Measurements from ENCODE around the gene FAM124A.

FAM124A gene

GRCh38 chr13:51221674-51222036, 543 bp upstream of the FAM124A start:
- no peak for DNase-seq

- no peak for DNase-seq
Measured at GRCh38 chr13:51222686-51223559, 725 bp downstream of the FAM124A start.

GRCh38 chr13:51223560-51224270, 1.5 kb downstream of the FAM124A start:
- DNase-seq: no peak

GRCh38 chr13:51225029-51225428, 2.8 kb downstream of the FAM124A start:
- no peak for DNase-seq

DNA sequence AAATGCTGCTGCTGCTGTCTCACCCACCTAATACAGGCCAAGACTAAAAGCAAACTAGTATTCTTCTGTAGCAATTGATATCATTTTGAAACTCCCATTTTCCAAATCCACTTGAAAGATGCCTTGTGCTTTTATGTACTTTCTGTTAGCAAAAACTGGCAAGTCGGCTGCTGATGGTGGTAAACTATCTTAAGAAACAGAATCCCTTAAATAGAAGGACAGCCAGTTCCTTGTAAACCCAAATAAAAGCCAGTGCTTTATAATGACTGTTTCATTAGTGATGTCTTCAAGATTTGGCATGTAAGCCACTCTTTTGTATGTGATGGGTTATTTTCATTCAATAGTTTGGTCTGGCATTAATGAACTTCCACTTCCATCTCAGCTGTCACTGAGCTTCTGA, 5.2 kb downstream of the FAM124A start:
- DNase-seq: no peak

- DNase-seq: no peak
Measured at GRCh38 chr13:51229101-51229719, 7.0 kb downstream of the FAM124A start.

- DNase-seq: no peak
Measured at GRCh38 chr13:51229731-51230130, 7.5 kb downstream of the FAM124A start.

DNA sequence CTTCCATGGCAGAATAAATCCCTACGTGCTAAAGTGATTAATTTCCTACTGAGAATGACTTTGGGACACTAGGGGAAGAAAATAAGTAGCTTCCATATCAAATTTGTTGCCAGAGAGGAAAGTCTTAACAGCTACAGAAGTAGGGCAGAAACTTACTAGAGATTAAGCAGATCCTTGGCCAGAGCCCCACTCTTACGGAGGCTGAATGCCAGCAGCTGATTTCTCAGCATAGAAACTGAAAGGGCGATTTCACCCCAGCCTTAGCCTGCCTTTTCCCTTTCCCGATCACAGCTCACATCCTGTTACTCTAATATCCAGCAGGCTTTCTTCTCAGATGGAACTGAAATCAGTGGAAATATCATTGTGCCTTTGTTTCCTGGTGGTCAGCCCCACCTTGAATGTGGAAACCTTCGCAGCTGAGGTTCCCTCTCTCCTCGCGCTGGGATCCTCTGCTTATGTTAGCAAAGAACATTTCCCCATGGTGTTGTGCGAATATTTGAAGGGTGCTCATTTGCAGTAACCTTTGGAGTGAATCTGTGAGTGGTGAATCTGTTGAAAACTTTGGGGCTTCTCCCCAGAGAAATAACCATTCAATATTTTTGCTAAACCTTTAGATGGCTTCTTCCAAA, 8.4 kb downstream of the FAM124A start:
- no peak for DNase-seq

- no peak for DNase-seq
Measured at GRCh38 chr13:51231456-51231855, 9.3 kb downstream of the FAM124A start.

GRCh38 chr13:51232328-51232727, 10.1 kb downstream of the FAM124A start:
- no peak for DNase-seq

- DNase-seq: no peak
Measured at GRCh38 chr13:51233117-51233826, 11.1 kb downstream of the FAM124A start.

GRCh38 chr13:51234676-51235075, 12.5 kb downstream of the FAM124A start:
- no peak for DNase-seq

DNA sequence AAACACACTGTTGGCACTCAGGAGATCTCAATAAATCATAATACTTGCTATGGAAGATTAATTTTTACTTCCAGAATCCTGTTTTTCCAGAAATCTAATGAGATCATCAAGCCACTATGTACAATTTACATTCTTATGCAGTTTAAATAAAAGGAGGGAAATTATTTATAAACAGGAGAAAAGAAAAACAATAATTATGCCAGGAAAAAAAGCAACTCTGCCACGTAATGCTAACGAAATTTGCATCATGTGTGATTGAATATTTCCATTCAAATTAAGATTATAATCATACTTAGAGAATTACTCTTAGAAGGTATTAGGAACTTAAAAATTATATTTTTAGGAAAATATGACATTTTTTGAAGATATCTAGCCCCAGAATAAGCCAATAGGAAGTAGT, 13.0 kb downstream of the FAM124A start:
- no peak for DNase-seq

- DNase-seq: no peak
Measured at GRCh38 chr13:51235756-51236490, 13.7 kb downstream of the FAM124A start.

DNA sequence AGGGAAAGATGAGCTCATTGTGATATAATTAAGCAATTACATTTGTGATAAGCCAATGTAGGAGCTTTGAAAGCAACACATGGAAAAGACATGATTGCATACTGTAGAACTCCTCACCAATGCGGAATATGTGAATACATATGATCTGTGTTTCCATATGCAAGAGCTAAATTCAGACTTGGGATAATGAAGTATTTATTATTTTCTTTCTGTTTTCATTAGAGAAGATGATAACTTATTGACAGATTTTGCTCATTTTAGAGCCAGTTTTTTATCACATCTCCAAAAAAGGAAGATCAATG, 14.2 kb downstream of the FAM124A start:
- no peak for DNase-seq

DNA sequence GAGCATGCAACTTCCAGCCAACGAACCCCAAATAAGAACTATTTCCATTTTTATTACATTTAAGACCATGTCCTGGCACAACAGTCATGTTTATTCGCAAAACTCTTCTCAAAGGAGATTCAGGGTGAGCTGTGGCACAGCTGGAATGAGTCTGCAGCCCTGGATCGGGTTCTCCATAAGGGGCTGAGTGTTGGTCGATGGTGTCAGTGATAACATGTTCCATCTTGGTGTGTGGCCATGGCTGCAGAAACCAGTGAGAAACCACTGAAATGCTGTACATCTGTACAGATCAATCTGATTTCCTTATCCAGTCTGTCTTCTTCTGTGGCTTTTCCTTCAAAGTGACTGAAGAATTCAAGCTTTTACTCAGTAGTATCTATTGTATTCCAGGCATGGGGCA, 15.2 kb downstream of the FAM124A start:
- no peak for DNase-seq

DNA sequence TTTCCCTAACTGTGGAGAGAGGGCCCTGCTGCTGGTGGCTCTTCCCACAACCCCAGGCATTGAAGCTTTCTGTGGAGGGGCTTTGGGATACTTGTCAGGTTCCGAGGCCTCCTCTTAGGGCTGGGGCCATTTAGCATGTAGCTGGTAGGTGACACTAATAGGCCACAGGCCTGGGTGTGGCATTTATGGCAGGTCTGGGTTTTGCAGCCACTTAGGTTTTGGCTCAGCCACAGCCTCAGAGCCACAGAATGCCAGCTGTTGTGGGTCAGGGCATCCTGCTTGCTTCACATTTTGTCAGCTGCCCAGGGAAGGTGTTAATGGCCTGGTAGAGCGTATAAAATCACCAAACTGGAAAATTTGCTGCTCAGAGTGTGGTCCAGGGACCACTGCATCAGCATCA, 15.7 kb downstream of the FAM124A start:
- DNase-seq: no peak

- no peak for DNase-seq
Measured at GRCh38 chr13:51240178-51240577, 18.0 kb downstream of the FAM124A start.

DNA sequence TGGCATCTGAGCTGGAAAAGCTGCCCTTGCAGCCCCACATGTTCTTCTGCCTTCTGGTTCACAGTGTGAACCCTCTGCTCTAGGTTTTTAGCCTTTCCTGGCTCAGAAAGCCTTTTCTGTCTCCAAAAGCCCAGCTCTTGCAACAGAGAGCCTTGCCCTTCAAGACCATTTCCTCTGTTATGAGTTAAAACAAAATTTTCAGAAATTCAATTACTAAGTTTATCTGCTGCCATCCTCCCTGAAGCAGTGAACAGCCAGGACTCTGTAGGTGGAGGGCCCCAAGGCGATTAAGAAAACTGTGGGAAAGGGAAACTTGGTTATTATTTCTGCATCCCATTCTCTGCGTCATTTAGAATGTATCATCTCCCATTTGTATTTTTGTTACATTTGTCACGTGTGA, 18.8 kb downstream of the FAM124A start:
- DNase-seq: no peak

DNA sequence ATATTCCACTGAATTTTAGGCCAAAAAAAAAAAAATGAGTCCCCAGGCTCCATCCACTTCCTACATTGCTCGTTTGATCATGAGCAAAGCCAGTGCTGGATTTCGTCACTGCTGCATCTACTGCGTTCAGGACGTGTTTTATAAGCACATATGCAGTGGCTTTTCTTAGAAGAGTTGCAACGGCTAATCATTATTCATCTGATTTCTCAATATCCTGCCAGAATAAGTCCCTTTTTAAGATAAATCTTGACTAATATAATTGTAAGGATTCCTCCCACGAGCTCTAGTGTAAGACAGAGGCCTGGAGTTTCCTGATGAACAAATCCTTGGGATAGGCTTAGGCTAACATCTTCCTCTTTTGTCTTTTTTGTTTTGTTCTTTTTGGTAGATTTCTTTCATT, 19.5 kb downstream of the FAM124A start:
- DNase-seq: no peak

DNA sequence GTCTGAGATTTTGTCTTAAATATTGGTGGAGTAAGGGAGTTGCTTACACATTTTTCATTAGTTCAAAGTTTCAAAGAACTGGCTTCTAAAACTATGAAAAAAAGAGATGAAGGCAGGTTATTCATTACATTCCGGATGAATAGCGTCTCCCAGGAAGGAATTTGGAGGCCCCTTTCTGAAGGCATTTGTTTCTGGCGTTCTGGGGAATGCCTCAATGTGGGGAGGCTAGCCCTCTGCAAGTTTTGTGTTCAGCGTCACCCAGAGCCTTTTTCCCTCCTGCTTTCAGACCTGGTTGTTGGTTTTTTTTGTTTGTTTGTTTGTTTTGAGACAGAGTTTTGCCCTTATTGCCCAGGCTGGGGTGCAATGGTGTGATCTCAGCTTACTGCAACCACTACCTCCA, 21.0 kb downstream of the FAM124A start:
- no peak for DNase-seq

GRCh38 chr13:51243832-51244231, 21.6 kb downstream of the FAM124A start:
- no peak for DNase-seq
